Large intestine (tissue), 12 donors: ENCODE results near the gene MTG1. TPM values are rescaled to one million over a fixed set of nuclear protein-coding genes. Genes with fewer than 3 reads are reported as not detected.

ENCODE experiments used
- DNase-seq, 2 donors: peaks; one replicate each; pipeline versions ENCODE4 v3.0.0 to v3.0.0-alpha.2; 2013
- H3K27ac ChIP-seq: one replicate; pipeline ENCODE4 v1.5.1; 2013; ENCODE audit warnings: low read length
- H3K27me3 ChIP-seq: 2 replicates; pipeline ENCODE4 v1.6.1; 2013; ENCODE audit warnings: low read length; ENCODE audit not compliant: control insufficient read depth, insufficient read depth
- H3K36me3 ChIP-seq: 2 replicates; pipeline ENCODE4 v1.6.1; 2013; ENCODE audit warnings: low read length; ENCODE audit not compliant: control insufficient read depth, insufficient read depth
- H3K4me1 ChIP-seq: one replicate; pipeline ENCODE4 v1.6.1; 2013; ENCODE audit warnings: low read length; ENCODE audit not compliant: control insufficient read depth, insufficient read depth
- H3K4me3 ChIP-seq: one replicate; pipeline ENCODE4 v1.5.1; 2013; ENCODE audit warnings: low read length
- H3K9me3 ChIP-seq: one replicate; pipeline ENCODE4 v1.6.1; 2013; ENCODE audit warnings: mild to moderate bottlenecking, low read depth, low read length, moderate library complexity; ENCODE audit not compliant: control insufficient read depth
- WGBS: methylation state at CpG from one replicate; pipeline ENCODE4 v1.1.5; 2013; ENCODE audit warnings: low lambda C conversion rate; ENCODE audit not compliant: insufficient coverage; 5-methylcytosine and 5-hydroxymethylcytosine counted together
- long read RNA-seq, 11 donors: transcript quantifications; one replicate each; lab custom pipeline, GENCODE V29; 2026
- polyA plus RNA-seq: library from polyadenylated mRNA; unstranded; fragments of 120-200 nt; gene quantifications from one replicate; pipeline ENCODE4 v1.2.1, GENCODE V29; 2013

MTG1 gene
- 67.5 TPM for polyA plus RNA-seq
- long read RNA-seq, donor 1, transcript MTG1-201 (11 exons, 1,560 nt) = major isoform, 12 of 14 reads
- long read RNA-seq, donor 1, partial matches to known transcripts = 0 of 14 reads
- long read RNA-seq, donor 1, other reads (novel, unspliced or antisense) = 0 of 14 reads
- long read RNA-seq, donor 2, transcript MTG1-201 (11 exons, 1,560 nt) = major isoform, 13 of 52 reads
- long read RNA-seq, donor 2, partial matches to known transcripts = 35 of 52 reads
- long read RNA-seq, donor 2, other reads (novel, unspliced or antisense) = 0 of 52 reads
- long read RNA-seq, donor 3 = 0 reads
- long read RNA-seq, donor 4, partial matches to known transcripts = 0 of 4 reads
- long read RNA-seq, donor 4, other reads (novel, unspliced or antisense) = 0 of 4 reads
- long read RNA-seq, donor 5, transcript MTG1-201 (11 exons, 1,560 nt) = major isoform, 8 of 19 reads
- long read RNA-seq, donor 5, partial matches to known transcripts = 7 of 19 reads
- long read RNA-seq, donor 5, other reads (novel, unspliced or antisense) = 0 of 19 reads
- long read RNA-seq, donor 6, transcript MTG1-201 (11 exons, 1,560 nt) = major isoform, 13 of 17 reads
- long read RNA-seq, donor 6, partial matches to known transcripts = 0 of 17 reads
- long read RNA-seq, donor 6, other reads (novel, unspliced or antisense) = 0 of 17 reads
- long read RNA-seq, donor 7, partial matches to known transcripts = 9 of 15 reads
- long read RNA-seq, donor 7, other reads (novel, unspliced or antisense) = 0 of 15 reads
- long read RNA-seq, donor 8, transcript MTG1-201 (11 exons, 1,560 nt) = major isoform, 20 of 58 reads
- long read RNA-seq, donor 8, transcript MTG1-208 (6 exons, 693 nt) = minor isoform, 10 of 58 reads
- long read RNA-seq, donor 8, partial matches to known transcripts = 27 of 58 reads
- long read RNA-seq, donor 8, other reads (novel, unspliced or antisense) = 0 of 58 reads
- long read RNA-seq, donor 9, transcript MTG1-201 (11 exons, 1,560 nt) = major isoform, 10 of 23 reads
- long read RNA-seq, donor 9, partial matches to known transcripts = 7 of 23 reads
- long read RNA-seq, donor 9, other reads (novel, unspliced or antisense) = 0 of 23 reads
- long read RNA-seq, donor 10, transcript MTG1-208 (6 exons, 693 nt) = minor isoform, 5 of 26 reads
- long read RNA-seq, donor 10, transcript MTG1-201 (11 exons, 1,560 nt) = major isoform, 11 of 26 reads
- long read RNA-seq, donor 10, partial matches to known transcripts = 7 of 26 reads
- long read RNA-seq, donor 10, other reads (novel, unspliced or antisense) = 0 of 26 reads
- long read RNA-seq, donor 11, transcript MTG1-201 (11 exons, 1,560 nt) = major isoform, 13 of 21 reads
- long read RNA-seq, donor 11, partial matches to known transcripts = 6 of 21 reads
- long read RNA-seq, donor 11, other reads (novel, unspliced or antisense) = 0 of 21 reads

- Histone ChIP-seq H3K27me3 (no peaks in the 10 kb centered on the region), H3K9me3 (no peaks in the 10 kb centered on the region), H3K27ac (peak within 1 kb of the TSS; percentile 78), H3K4me1 (peaks cover 7% of the 10 kb centered on the region), H3K4me3 (peak within 1 kb of the TSS; percentile 82), H3K36me3 (peaks cover 34% of the 10 kb centered on the region)
- no CpG with 5 or more reads among the region's 69 CpGs for WGBS
- peak; percentile 96 for DNase-seq
Measured at GRCh38 chr10:133394064-133394663, at the start of gene MTG1. MTG1 (plus strand) TSS chr10:133394157; CDS start chr10:133394221, 64 bp downstream.

GRCh38 chr10:133344236-133344635, 49.7 kb upstream of the MTG1 start:
- Histone ChIP-seq H3K4me3 (no peak overlapping the region), H3K9me3 (peaks cover 7% of the 10 kb centered on the region), H3K27ac (no peak overlapping the region), H3K27me3 (no peaks in the 10 kb centered on the region), H3K4me1 (peaks cover 23% of the 10 kb centered on the region), H3K36me3 (no peaks in the 10 kb centered on the region)
- WGBS = 100% methylated on average over 1 of the region's 5 CpGs
- no peak for DNase-seq

- H3K9me3 ChIP-seq = peaks cover 11% of the 10 kb centered on the region
- H3K4me1 ChIP-seq = peaks cover 35% of the 10 kb centered on the region
- 60% methylated on average over 2 of the region's 11 CpGs for WGBS
- peak in 1 of 2 donors; percentile 30 for DNase-seq
- H3K27me3 ChIP-seq = no peaks in the 10 kb centered on the region
- H3K4me3 ChIP-seq = no peak overlapping the region
- H3K36me3 ChIP-seq = peaks cover 2% of the 10 kb centered on the region
- no peak overlapping the region for H3K27ac ChIP-seq
Measured at GRCh38 chr10:133346413-133346812, 47.5 kb upstream of the MTG1 start.

- Histone ChIP-seq H3K27me3 (no peaks in the 10 kb centered on the region), H3K4me1 (peaks cover 32% of the 10 kb centered on the region), H3K4me3 (peak overlapping the region; percentile 48), H3K36me3 (peaks cover 12% of the 10 kb centered on the region), H3K9me3 (peaks cover 11% of the 10 kb centered on the region), H3K27ac (peak overlapping the region; percentile 86)
- WGBS = no CpG with 5 or more reads among the region's 16 CpGs
- peak; percentile 78 to 87 for DNase-seq
Measured at GRCh38 chr10:133347710-133348517, 46.0 kb upstream of the MTG1 start.

- H3K4me1 ChIP-seq = peaks cover 24% of the 10 kb centered on the region
- H3K27ac ChIP-seq = no peak overlapping the region
- no peak overlapping the region for H3K4me3 ChIP-seq
- WGBS = no CpG with 5 or more reads among the region's 8 CpGs
- DNase-seq = no peak
- H3K27me3 ChIP-seq = no peaks in the 10 kb centered on the region
- peaks cover 12% of the 10 kb centered on the region for H3K36me3 ChIP-seq
- peaks cover 11% of the 10 kb centered on the region for H3K9me3 ChIP-seq
Measured at GRCh38 chr10:133349160-133349568, 44.8 kb upstream of the MTG1 start.

GRCh38 chr10:133349577-133350011, 44.4 kb upstream of the MTG1 start:
- WGBS = no CpG with 5 or more reads among the region's 9 CpGs
- Histone ChIP-seq H3K9me3 (peaks cover 11% of the 10 kb centered on the region), H3K4me3 (no peak overlapping the region), H3K36me3 (peaks cover 12% of the 10 kb centered on the region), H3K4me1 (peaks cover 24% of the 10 kb centered on the region), H3K27ac (no peak overlapping the region), H3K27me3 (no peaks in the 10 kb centered on the region)
- DNase-seq = no peak

GRCh38 chr10:133350283-133350949, 43.5 kb upstream of the MTG1 start:
- Histone ChIP-seq H3K4me3 (no peak overlapping the region), H3K27ac (no peak overlapping the region), H3K36me3 (peaks cover 20% of the 10 kb centered on the region), H3K9me3 (peaks cover 8% of the 10 kb centered on the region), H3K27me3 (no peaks in the 10 kb centered on the region), H3K4me1 (peaks cover 27% of the 10 kb centered on the region)
- DNase-seq = no peak
- no CpG with 5 or more reads among the region's 12 CpGs for WGBS

GRCh38 chr10:133350950-133351329, 43.0 kb upstream of the MTG1 start:
- Histone ChIP-seq H3K4me1 (peaks cover 31% of the 10 kb centered on the region), H3K4me3 (no peak overlapping the region), H3K36me3 (peaks cover 25% of the 10 kb centered on the region), H3K27ac (no peak overlapping the region), H3K9me3 (peaks cover 7% of the 10 kb centered on the region), H3K27me3 (no peaks in the 10 kb centered on the region)
- WGBS = no CpG with 5 or more reads among the region's 13 CpGs
- DNase-seq = no peak
